Astrocyte (in vitro differentiated cells and primary cell): ENCODE results near the gene SGMS2. TPM values are rescaled to one million over a fixed set of nuclear protein-coding genes. Genes with fewer than 3 reads are reported as not detected.

Experiments used
- DNase-seq: peaks from one replicate; pipeline ENCODE4 v3.0.0-alpha.2; 2010; ENCODE audit warnings: low read depth
- FAIRE-seq: peaks from 2 replicates; lab custom pipeline; 2011; peaks lifted over from hg19 to GRCh38; lab: Jason Lieb, UNC
- H2AFZ ChIP-seq: 2 replicates; pipeline ENCODE4 v1.6.0; 2012; ENCODE audit warnings: low read depth, low read length, inconsistent platforms
- H3K27ac ChIP-seq: 2 replicates; pipeline ENCODE4 v1.5.1; 2011; ENCODE audit warnings: low read depth, low read length, inconsistent platforms
- H3K27me3 ChIP-seq: 2 replicates; pipeline ENCODE4 v1.6.0; 2011; ENCODE audit warnings: low read length, inconsistent platforms; ENCODE audit not compliant: insufficient read depth
- H3K36me3 ChIP-seq: 2 replicates; pipeline ENCODE4 v1.5.1; 2011; ENCODE audit warnings: low read length, inconsistent platforms; ENCODE audit not compliant: insufficient read depth
- H3K4me1 ChIP-seq: 2 replicates; pipeline ENCODE4 v1.5.1; 2011; ENCODE audit warnings: low read length, inconsistent platforms; ENCODE audit not compliant: insufficient read depth
- H3K4me2 ChIP-seq: 2 replicates; pipeline ENCODE4 v1.6.0; 2012; ENCODE audit warnings: low read length, inconsistent platforms
- H3K4me3 ChIP-seq: 2 replicates; pipeline ENCODE4 v1.5.1; 2011; ENCODE audit warnings: low read depth, mild to moderate bottlenecking, low read length, inconsistent platforms; ENCODE audit not compliant: insufficient read depth
- H3K79me2 ChIP-seq: 2 replicates; pipeline ENCODE4 v1.6.0; 2012; ENCODE audit warnings: mild to moderate bottlenecking, low read length, inconsistent platforms; ENCODE audit not compliant: insufficient read depth
- H3K9ac ChIP-seq: 2 replicates; pipeline ENCODE4 v1.6.0; 2012; ENCODE audit warnings: mild to moderate bottlenecking, low read length, inconsistent platforms
- H3K9me3 ChIP-seq: 2 replicates; pipeline ENCODE4 v1.5.1; 2012; ENCODE audit warnings: low read depth, mild to moderate bottlenecking, low read length, inconsistent platforms; ENCODE audit not compliant: insufficient read depth
- H4K20me1 ChIP-seq: 2 replicates; pipeline ENCODE4 v1.6.0; 2012; ENCODE audit warnings: low read length, inconsistent platforms; ENCODE audit not compliant: insufficient read depth
- H3K27ac Mint-ChIP-seq: one replicate; pipeline ENCODE4 v1.8.0; 2021; ENCODE audit warnings: mild to moderate bottlenecking, mixed read lengths; ENCODE audit not compliant: unreplicated experiment
- H3K27me3 Mint-ChIP-seq: one replicate; pipeline ENCODE4 v1.8.0; 2021; ENCODE audit warnings: low read depth, mixed read lengths; ENCODE audit not compliant: unreplicated experiment
- H3K36me3 Mint-ChIP-seq: one replicate; pipeline ENCODE4 v1.8.0; 2021; ENCODE audit warnings: low read depth, mixed read lengths; ENCODE audit not compliant: unreplicated experiment
- H3K4me1 Mint-ChIP-seq: one replicate; pipeline ENCODE4 v1.8.0; 2021; ENCODE audit warnings: low read depth, mixed read lengths; ENCODE audit not compliant: unreplicated experiment
- H3K4me3 Mint-ChIP-seq: one replicate; pipeline ENCODE4 v1.8.0; 2021; ENCODE audit warnings: mild to moderate bottlenecking, moderate library complexity, mixed read lengths; ENCODE audit not compliant: unreplicated experiment
- H3K9me3 Mint-ChIP-seq: one replicate; pipeline ENCODE4 v1.8.0; 2021; ENCODE audit warnings: mild to moderate bottlenecking, mixed read lengths; ENCODE audit not compliant: unreplicated experiment
- EZH2 ChIP-seq: IDR thresholded peaks from 2 replicates; pipeline ENCODE4 v1.6.1; 2012; ENCODE audit warnings: mild to moderate bottlenecking, low read length, inconsistent platforms; ENCODE audit not compliant: insufficient read depth
- total RNA-seq: library from RNA; stranded (reverse); gene quantifications from 2 replicates; pipeline ENCODE4 v1.2.1, GENCODE V29; 2021
- TF ChIP-seq, protein P1 (sequence below): IDR thresholded peaks from 2 replicates; pipeline ENCODE4 v1.5.1; 2011; ENCODE audit warnings: low read depth, mild to moderate bottlenecking, inconsistent platforms, low read length, moderate library complexity; ENCODE audit not compliant: insufficient read depth

Gene SGMS2
- total RNA-seq, 1 donor from 2014 or later, result 48.1 TPM

DNA sequence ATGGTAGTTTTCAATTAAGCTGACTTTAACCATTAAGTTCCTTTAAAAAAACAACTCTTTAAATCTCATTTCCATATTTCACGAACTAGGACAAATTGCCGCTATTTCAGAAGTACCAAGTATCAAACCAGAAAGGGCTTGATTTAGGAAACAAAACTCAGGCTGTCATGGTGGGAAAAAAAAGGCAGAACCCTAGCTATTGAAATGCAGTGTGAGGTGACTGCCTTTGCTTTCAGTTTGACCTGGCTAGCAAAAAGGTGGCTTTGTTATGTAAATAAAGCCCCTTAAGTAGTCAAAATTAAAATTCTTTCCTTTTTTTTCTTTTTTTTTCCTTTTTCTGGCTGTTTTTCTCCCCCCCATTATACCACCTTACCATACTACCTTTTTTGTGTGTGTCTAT is 66.0 kb downstream of the SGMS2 start:
- H3K4me1 Mint-ChIP-seq, result peaks cover 8% of the 10 kb centered on the region
- H2AFZ ChIP-seq, result no peak overlapping the region
- no peaks in the 10 kb centered on the region for H3K27me3 Mint-ChIP-seq
- H3K9me3 Mint-ChIP-seq, result peaks cover 3% of the 10 kb centered on the region
- no peaks in the 10 kb centered on the region for H4K20me1 ChIP-seq
- H3K4me3 ChIP-seq, result no peak overlapping the region
- no peaks in the 10 kb centered on the region for H3K79me2 ChIP-seq
- H3K36me3 ChIP-seq, result no peaks in the 10 kb centered on the region
- FAIRE-seq (no peak), DNase-seq (no peak)
- H3K27ac Mint-ChIP-seq, result no peak overlapping the region
- H3K4me2 ChIP-seq, result no peak overlapping the region
- H3K4me1 ChIP-seq, result peaks cover 4% of the 10 kb centered on the region
- H3K9ac ChIP-seq, result no peak overlapping the region
- H3K27me3 ChIP-seq, result no peaks in the 10 kb centered on the region
- no peak overlapping the region for H3K4me3 Mint-ChIP-seq
- no peak for TF ChIP-seq EZH2
- TF ChIP-seq, protein P1, sequence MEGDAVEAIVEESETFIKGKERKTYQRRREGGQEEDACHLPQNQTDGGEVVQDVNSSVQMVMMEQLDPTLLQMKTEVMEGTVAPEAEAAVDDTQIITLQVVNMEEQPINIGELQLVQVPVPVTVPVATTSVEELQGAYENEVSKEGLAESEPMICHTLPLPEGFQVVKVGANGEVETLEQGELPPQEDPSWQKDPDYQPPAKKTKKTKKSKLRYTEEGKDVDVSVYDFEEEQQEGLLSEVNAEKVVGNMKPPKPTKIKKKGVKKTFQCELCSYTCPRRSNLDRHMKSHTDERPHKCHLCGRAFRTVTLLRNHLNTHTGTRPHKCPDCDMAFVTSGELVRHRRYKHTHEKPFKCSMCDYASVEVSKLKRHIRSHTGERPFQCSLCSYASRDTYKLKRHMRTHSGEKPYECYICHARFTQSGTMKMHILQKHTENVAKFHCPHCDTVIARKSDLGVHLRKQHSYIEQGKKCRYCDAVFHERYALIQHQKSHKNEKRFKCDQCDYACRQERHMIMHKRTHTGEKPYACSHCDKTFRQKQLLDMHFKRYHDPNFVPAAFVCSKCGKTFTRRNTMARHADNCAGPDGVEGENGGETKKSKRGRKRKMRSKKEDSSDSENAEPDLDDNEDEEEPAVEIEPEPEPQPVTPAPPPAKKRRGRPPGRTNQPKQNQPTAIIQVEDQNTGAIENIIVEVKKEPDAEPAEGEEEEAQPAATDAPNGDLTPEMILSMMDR, result no peak
- peaks cover 9% of the 10 kb centered on the region for H3K36me3 Mint-ChIP-seq
- H3K9me3 ChIP-seq, result no peaks in the 10 kb centered on the region
- H3K27ac ChIP-seq, result no peak overlapping the region

DNA sequence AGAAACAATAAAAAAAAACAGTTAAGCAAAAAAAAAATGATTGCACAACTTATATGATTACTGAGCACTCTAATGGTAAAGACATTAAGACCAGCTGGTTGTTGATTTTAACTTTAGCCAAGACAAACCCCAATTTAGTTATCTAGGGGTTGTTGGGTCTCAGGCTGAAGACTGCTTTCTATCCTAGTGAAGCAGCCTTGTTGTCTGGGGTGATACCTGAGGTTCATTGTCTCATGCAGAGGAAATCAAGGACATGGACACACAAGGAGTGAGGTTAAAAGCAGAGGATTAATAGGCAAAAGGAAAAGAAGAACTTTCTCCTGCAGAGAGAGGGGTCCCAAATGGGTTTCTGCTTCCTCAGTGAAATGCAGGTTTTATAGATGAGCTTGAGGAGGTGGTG is 66.6 kb downstream of the SGMS2 start:
- Histone ChIP-seq H3K9ac (no peak overlapping the region), H3K79me2 (no peaks in the 10 kb centered on the region), H3K4me1 (peaks cover 6% of the 10 kb centered on the region), H3K27ac (no peak overlapping the region), H3K4me3 (no peak overlapping the region), H3K9me3 (no peaks in the 10 kb centered on the region), H3K36me3 (no peaks in the 10 kb centered on the region), H4K20me1 (no peaks in the 10 kb centered on the region), H2AFZ (no peak overlapping the region), H3K27me3 (no peaks in the 10 kb centered on the region), H3K4me2 (no peak overlapping the region)
- FAIRE-seq (no peak), DNase-seq (no peak)
- Mint-ChIP-seq H3K9me3 (peaks cover 3% of the 10 kb centered on the region), H3K4me3 (no peak overlapping the region), H3K27me3 (no peaks in the 10 kb centered on the region), H3K4me1 (peaks cover 13% of the 10 kb centered on the region), H3K36me3 (peaks cover 9% of the 10 kb centered on the region), H3K27ac (no peak overlapping the region)
- TF ChIP-seq, protein P1, result no peak
- no peak for TF ChIP-seq EZH2

DNA sequence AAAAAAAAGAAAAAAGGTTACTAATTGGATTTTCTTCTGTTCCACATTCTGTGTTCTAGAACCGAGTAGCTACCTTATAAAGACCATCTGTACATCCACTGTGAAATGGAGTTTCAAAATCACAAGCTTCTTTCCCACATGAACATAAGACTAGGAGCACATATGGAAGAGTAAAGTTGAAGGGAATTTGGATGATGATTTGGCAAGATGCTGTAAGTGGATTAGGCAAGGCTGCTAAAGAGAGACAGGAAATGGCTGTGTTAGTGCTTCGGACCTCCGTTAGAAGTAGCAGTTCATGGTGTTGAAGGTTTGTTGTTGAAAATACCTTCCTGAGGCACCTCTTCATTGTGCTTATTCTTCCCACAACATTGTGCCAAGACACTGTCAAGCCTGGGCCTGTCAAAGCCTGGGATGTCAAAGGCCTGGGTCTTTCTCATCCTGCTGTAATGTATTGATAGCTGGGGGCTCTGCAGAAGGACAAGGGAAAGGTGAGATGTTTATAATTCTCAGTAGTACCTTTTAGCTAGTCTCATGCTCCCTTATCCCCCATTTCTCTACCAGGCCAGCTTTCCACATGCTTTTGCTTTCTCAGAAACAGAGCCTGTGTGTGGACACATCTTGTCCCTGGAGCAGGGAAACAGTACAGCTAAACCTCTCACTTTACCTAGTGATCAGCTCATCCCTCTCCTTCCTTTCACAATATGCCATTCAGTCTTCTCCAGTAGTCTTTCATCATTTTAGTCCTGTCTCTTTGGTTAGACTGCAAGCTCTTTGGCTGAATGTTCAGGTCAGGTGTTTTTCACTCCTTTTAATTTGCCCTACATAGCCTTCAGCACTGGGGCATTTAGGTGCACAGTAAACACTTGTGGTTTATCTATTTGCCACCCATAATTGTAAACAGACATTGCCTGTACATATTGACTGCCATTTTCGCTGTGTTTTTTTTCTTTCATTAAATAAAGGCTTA is 68.7 kb downstream of the SGMS2 start:
- no peaks in the 10 kb centered on the region for H3K79me2 ChIP-seq

More for the DNA sequence above, 68.7 kb downstream of the SGMS2 start:
- Mint-ChIP-seq H3K9me3 (peaks cover 3% of the 10 kb centered on the region), H3K27ac (peak overlapping the region; percentile 60), H3K4me1 (peaks cover 27% of the 10 kb centered on the region), H3K36me3 (peaks cover 6% of the 10 kb centered on the region), H3K27me3 (no peaks in the 10 kb centered on the region), H3K4me3 (no peak overlapping the region)
- FAIRE-seq, result no peak
- H3K36me3 ChIP-seq, result no peaks in the 10 kb centered on the region
- no peaks in the 10 kb centered on the region for H4K20me1 ChIP-seq
- H3K9me3 ChIP-seq, result no peaks in the 10 kb centered on the region
- H3K27me3 ChIP-seq, result peaks cover 1% of the 10 kb centered on the region
- H3K4me1 ChIP-seq, result peaks cover 14% of the 10 kb centered on the region
- H3K27ac ChIP-seq, result no peak overlapping the region
- no peak overlapping the region for H2AFZ ChIP-seq
- TF ChIP-seq, protein P1, result no peak
- TF ChIP-seq EZH2, result no peak
- H3K4me3 ChIP-seq, result no peak overlapping the region
- H3K4me2 ChIP-seq, result no peak overlapping the region
- no peak for DNase-seq
- no peak overlapping the region for H3K9ac ChIP-seq
